OCI-LY3 (cell line): ENCODE data around the gene CRB2.

ENCODE experiments used
- EZH2phosphoT487 ChIP-seq: fragments of 200-600 bp; shearing (Covaris generic); IDR thresholded peaks from 2 replicates; pipeline ENCODE4 v1.6.1; 2018; ENCODE audit warnings: antibody characterized with exemption, mixed run types, low read depth
- TF ChIP-seq, protein P1 (sequence below): fragments of 200-600, 300-600 bp; sonication (generic); IDR thresholded peaks from 2 replicates; pipeline ENCODE4 v1.5.1; 2014; ENCODE audit warnings: antibody characterized with exemption, low read length, low read depth

DNA sequence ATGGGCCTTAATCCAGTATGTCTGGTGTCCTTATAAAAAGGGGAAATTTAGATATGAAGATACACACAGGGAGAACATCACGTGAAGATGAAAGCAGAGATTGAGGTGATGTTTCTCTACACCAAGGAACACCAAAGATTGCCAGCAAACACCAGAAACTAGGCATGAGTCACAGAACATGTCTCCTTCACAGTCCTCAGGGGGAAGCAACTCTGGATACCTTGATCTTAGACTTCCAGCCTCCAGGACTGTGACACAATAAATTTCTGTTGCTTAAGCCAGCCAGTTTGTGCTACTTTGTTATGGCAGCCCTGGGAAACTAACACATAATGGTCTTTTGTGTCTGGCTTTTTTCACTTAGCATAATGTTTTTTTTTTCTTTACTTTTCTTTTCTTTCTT, 46.4 kb upstream of the CRB2 start:
- TF ChIP-seq, protein P1, sequence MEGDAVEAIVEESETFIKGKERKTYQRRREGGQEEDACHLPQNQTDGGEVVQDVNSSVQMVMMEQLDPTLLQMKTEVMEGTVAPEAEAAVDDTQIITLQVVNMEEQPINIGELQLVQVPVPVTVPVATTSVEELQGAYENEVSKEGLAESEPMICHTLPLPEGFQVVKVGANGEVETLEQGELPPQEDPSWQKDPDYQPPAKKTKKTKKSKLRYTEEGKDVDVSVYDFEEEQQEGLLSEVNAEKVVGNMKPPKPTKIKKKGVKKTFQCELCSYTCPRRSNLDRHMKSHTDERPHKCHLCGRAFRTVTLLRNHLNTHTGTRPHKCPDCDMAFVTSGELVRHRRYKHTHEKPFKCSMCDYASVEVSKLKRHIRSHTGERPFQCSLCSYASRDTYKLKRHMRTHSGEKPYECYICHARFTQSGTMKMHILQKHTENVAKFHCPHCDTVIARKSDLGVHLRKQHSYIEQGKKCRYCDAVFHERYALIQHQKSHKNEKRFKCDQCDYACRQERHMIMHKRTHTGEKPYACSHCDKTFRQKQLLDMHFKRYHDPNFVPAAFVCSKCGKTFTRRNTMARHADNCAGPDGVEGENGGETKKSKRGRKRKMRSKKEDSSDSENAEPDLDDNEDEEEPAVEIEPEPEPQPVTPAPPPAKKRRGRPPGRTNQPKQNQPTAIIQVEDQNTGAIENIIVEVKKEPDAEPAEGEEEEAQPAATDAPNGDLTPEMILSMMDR: no peak
- TF ChIP-seq EZH2phosphoT487: no peak
